GM20000 (cell line): Measurements from ENCODE around the gene DENND2C.

Experiments
- DNase-seq: peaks from one replicate; pipeline ENCODE4 v3.0.0; 2012; ENCODE audit warnings: low spot score
- CTCF ChIP-seq: IDR thresholded peaks from 2 replicates; pipeline ENCODE4 v1.5.1; 2012; ENCODE audit warnings: mild to moderate bottlenecking, control low read depth; ENCODE audit errors: extremely low read depth, missing control alignments

DENND2C gene

GRCh38 chr1:114632427-114632826, 37.4 kb downstream of the DENND2C start:
- no peak for TF ChIP-seq CTCF
- DNase-seq = no peak

DNA sequence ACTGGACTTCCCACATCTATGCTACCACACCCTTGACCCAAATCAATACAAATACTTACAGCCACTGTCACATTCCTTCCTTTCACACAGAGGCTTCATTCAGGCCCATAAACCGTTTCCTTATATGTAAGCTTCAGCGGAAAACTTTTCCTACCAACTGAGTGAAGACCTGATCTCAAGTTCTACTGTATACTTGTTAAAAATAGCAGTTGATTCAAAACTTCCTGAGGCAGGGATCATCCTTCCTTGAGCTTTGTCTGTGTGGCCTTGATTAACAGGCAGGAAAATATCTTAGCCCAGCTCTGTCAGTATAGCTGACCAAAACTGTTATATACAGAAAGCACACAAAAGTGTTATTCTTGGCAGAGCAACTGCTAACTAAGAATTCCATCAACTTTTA, 42.7 kb downstream of the DENND2C start:
- TF ChIP-seq CTCF = no peak
- no peak for DNase-seq

- DNase-seq = no peak
- TF ChIP-seq CTCF = no peak
Observed at GRCh38 chr1:114623364-114623763, 46.5 kb downstream of the DENND2C start.

DNA sequence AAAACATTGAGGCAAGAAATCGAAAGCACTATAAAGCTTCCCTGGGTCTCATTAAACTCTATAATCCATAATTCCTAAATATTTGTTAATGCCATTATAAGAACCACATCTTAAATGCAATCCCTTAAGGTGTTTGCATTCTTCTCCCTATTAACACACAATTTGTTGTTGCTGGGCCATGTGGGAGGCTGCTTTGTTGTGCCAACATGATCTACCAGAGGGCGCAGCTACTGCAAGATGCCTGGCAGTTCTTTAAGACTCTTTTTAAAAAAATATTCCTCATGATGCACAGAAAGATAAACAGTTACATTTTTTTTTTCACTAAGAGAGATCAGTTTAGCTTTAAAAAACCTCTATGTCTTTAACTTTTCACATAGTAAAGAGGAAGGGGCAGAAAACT, 49.4 kb downstream of the DENND2C start:
- TF ChIP-seq CTCF = no peak
- DNase-seq = no peak

DNA sequence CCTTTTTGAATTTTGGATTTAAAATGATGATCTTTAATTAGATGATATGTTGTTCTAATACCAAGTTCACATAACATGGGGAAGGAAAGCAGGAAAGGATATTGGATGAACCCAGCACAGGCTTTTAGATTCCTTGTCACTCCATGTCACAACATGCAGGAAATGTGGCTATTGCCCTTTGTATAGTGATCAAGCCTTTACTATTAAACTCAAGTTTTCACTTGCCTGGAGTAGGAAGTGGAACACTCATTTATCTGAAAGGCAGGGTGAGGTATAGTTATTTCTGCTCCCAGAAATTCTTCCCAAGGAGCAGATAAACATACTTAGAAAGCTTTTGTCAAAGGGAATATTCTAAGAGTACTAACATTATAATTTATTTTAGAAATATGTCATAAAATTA, 51.2 kb downstream of the DENND2C start:
- no peak for TF ChIP-seq CTCF
- DNase-seq = no peak

GRCh38 chr1:114610546-114611245, 59.2 kb downstream of the DENND2C start:
- no peak for TF ChIP-seq CTCF
- DNase-seq = no peak

- TF ChIP-seq CTCF = no peak
- no peak for DNase-seq
Observed at GRCh38 chr1:114609826-114610225, 60.0 kb downstream of the DENND2C start.
